NCI-H69 (cell line): ENCODE measurements around the gene MTA3.

ENCODE experiments used
- DNase-seq: peaks from one replicate; lab custom pipeline; 2025; lab: John Stamatoyannopoulos, UW

MTA3 gene

DNA sequence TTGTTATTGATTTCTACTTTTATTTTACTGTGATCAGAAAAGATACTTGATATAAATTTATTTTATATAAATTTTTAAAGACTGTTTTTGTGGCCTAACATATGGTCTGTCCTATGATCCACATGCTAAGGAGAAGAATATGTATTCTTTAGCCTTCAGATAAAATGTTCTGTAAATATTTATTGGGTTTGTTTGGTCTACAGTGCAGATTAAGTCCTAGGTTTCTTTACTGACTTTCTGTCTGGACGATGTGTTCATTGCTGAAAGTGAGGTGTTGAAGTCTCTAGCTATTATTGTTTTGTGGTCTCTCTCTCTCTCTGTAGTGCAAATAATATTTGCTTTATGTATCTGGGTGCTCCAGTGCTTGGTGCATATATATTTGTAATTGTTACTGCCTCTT, 165.4 kb downstream of the MTA3 start:
- DNase-seq = no peak

DNA sequence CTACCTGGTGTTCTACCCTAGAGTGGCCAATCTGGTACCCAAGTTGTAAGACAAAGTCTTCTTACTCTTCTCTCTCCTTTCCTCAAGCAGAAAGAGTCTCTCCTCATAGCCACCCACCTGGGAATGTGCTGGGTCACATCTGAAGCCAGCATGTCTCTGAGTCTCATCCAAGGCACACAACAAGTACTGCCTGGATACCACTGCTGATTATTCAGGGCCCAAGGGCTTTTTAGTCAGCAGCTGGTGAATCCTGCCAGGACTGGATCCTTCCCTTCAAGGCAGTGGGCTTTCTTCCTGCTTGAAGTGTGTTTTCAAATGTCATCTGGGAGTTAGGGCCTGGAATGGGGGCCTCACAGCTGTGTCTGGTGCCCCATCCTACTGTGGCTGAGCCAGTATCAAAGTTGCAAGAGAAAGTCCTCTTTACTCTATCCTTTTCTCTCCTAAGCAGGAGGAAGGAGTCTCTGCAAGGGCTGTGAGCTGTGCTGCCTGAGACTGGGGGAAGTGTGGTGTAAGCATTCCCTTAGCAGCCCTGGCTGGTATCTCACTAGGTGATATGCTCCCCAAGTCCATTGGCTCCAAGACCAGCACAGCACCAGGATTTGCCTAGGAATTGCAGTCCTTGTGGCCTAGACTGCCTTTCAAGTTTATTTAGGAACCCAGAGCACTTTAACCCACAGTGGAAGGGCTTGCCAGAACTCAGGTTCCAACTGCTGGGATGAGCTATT, 168.3 kb downstream of the MTA3 start:
- DNase-seq = no peak

DNA sequence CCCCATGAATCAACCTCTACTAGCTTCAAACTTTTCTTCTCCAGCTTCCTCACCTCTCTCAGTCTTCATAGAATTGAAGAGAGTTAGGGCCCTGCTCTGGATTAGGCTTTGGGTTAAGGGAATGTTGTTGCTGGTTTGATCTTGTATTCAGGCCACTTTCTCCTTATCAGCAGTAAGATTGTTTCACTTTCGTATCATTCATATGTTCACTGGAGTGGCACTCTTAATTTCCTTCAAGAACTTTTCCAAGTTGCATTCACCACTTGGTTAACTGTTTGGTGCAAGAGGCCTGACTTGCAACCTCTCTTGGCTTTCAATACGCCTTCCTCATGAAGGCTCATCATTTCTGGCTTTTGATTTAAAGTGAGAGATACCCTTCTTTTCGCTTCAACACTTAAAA, 172.7 kb downstream of the MTA3 start:
- DNase-seq = no peak

DNA sequence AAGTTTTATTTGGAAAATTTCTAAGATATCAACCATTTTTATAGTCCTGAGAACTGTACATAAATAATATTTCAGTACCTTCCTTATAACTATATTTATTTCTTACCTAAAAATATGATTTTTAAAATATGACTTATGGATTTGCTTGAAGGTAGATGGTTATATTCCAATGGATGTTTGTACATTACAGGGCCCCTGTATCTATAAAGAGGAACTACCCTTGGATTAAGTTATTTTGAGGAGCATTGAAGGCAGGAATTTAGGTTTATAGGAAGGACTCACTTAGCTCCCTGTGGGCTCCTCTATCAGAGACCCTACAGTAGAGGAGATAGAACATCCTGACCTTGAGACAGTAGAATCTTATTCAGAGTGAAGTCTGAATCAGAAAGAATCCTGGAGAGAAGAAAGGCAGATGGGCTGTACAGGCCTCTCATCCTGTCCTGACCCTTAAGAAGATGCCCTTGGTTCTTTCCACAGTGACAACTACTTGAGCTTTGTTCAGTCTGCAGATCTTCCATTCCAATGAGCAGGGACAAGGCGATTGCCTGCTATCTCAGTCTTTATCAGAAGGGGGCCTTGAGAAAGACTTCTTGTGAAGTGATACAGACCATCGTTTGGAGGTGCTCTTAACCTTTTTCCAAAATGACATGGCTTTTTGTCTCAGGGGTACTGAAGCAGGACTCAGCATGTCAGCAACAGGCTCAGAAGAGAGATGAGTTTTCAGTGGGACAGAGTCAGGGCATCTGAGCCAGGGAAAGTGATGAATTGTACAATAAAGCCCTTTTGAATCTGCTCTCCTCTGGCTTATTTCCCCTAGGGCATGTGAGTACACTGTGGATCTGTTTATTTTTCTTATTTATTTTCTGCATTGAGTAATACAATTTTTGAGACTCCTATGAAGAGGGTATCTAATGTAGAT, 174.6 kb downstream of the MTA3 start:
- DNase-seq = no peak

DNA sequence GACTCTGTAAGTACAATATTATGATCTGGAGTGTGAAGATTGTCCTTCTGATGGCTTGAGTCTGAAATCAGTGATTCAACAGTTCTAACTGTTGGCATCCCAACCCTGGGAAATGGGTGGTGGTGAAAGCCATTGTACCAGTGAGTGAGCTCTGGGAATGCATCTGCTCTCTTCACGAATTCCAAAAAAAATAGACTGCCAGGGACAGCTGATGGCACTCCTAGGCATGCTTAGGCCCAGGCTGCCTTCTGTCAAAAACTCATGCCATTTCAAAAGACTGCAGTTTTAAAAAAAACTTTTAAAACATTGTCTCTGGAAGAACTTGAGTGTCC, 175.2 kb downstream of the MTA3 start:
- no peak for DNase-seq

DNA sequence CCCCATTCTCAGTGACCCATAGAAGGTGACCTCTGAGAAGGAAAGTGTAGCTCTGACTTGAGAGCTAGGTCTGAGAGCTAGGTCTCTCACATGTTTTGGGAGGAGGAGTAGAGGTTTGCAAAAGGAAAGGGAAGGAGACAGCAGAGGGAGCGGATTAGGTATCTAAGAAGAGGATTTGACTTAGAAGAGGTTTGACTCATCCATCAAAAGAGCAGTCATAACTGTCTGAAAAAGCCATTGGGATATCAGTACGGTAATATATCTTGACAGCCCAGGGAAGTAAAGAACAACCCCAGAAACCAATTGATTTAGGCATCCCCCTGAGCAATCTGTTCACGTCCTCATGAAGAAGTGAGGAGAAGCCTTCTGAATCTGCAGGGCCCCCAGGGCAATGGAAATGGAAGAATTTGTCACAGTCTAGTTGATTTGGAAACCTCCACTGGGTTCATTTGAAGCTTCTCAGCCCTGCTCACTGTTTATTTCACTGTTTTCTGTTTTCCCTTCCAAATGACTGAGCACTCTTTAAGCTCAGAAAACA, 176.2 kb downstream of the MTA3 start:
- no peak for DNase-seq

DNA sequence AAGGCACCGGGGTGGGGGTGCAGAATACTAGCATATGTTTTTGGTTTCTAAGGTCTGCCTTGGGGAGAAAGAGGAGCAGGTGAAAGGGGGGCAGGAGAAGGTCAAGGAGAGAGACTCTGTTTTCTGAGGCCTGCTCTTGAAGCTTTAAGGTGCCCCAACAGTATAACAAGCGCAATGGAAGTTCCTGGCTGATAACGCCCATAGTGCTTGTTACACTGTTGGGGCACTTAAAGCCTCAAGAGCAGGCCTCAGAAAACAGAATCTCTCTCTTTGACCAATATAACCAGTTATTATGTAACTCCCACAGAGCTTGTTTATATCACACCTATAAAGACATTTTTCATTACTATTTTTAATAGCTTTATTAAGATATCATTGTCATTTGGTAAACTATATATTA, 179.0 kb downstream of the MTA3 start:
- DNase-seq = no peak

DNA sequence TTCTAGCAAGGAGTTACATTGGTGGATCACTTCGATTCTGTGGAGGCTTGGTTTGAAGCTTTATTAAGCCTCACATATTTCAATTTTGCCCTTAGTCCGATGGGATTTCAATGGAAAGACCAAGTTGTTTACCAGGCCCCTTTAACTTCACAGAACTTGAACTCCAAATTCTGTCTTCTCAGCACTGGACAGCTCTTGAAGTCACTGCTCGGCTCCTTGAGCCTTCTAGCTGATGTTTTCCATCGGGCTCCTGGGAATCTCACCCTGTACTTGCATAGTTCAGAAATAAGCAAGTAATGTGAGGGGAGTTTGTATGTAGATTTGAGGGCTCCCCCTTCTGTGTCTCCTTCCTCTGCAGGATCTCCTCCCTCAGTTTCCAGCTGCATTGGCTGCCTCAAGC, 180.4 kb downstream of the MTA3 start:
- no peak for DNase-seq

DNA sequence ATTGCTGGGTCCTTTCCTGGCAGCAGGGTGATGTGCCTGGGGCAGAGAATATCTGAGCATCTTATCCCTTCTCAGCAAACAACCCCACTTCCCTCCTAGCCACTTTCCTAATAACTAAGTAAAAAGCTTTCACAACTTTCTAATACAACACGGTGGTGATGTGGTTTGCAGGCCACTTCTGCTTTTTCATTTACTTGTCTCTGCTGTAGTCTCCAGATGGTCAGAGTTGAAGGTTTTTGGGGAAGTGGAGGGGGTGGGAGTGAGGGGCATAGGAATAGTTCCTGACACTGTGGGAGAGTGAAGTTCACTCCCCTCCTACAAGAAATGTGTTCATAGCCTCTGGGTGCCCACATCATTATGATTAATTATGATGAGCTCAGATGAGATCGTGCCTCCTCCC, 183.9 kb downstream of the MTA3 start:
- DNase-seq = no peak

DNA sequence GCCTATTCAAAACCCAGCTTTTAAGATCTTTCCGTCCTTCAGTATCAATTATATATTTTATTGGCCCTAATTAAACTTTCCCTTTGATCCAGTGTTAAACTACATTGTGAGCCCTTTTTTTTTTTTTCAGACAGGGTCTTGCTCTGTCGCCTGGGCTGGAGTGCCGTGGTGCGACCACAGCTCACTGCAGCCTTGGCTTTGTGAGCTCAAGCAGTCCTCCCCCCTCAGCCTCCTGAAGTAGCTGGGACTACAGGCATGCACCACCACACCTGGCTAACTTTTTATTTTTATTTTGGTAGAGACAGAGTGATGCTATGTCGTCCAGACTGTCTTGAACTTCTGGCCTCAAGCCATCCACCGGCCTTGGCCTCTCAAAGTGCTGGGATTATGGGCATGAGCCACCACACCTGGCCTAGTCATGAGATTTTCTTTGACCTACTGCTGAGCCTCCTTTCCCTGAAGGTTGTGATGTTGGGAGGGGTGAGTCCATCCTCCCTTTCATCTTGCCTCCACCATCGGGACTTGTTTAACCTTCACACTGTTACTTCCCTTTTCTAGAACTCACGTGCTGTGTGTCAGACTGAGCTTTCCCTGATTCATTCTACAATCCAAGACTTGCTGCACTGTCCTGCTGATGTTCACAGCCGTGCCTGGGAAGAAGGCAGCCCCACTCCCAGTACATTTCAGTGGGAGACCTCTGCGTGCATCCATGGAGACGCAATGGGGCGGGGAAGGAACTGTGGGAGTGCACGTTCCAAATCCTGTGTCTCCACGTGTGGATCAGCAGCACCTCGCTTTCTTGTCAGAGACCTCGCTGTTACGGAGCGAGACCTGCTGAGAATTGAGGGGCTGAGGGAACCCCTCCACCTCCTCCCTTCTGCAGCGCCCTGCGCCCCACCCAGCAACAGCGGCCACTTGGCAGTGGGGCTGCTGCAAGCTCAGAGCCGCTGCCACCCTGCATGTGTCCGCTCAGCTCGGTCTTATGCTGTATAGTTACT, 184.7 kb downstream of the MTA3 start:
- no peak for DNase-seq

DNA sequence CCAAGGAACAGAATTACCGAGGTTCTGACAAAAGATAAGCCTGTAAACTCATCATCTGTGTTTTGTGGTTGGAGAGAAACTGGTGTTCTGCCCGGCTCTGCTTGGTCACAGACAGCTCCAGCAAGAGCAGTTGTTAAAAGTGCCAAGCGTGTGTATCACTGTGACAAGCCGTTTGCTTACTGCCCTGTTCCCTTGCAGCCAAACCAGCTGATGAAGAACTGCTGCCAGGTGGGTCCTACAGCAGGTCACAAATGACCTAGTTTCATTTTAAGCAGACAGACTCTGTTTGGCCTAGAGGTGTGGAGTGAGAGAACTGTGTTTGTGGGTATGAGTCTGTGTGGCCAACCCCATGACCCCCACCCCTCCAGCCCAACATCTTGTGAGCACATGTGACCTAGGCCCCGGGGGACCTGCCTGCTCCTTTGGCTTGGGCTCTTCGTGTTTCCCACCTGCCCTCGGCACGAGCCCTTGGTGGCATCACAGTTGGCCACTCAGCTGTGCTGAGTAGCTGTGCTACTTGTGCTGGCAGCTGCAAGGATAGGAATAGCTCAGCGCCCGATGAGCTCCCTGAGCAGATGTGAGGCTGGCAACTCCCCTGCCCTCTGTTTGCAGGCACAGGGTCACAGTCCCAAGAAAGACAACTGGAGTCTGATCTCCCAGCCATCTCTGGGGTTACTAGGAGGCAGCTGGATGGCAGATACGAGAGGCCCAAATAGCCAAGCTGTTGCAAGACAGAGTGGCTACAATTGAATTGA, 185.8 kb downstream of the MTA3 start:
- DNase-seq = no peak

DNA sequence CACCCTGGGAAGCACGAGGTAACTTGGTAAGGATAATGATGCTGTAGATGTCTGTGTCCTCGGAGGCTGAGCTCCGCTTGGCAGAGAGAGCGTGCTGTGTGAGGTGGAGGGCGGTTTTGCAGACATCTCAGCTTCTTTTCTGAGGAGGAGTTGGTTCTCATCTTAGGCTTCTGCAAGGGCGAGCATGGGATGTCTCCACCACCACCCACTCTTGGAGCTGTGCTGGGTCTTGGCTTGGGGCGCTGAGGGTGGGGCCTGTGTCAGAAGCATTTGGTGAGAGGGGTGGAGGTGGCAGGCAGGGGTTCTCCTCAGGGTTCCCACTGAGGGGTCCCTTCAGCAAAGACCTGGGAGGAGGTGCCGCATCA, 186.3 kb downstream of the MTA3 start:
- no peak for DNase-seq

DNA sequence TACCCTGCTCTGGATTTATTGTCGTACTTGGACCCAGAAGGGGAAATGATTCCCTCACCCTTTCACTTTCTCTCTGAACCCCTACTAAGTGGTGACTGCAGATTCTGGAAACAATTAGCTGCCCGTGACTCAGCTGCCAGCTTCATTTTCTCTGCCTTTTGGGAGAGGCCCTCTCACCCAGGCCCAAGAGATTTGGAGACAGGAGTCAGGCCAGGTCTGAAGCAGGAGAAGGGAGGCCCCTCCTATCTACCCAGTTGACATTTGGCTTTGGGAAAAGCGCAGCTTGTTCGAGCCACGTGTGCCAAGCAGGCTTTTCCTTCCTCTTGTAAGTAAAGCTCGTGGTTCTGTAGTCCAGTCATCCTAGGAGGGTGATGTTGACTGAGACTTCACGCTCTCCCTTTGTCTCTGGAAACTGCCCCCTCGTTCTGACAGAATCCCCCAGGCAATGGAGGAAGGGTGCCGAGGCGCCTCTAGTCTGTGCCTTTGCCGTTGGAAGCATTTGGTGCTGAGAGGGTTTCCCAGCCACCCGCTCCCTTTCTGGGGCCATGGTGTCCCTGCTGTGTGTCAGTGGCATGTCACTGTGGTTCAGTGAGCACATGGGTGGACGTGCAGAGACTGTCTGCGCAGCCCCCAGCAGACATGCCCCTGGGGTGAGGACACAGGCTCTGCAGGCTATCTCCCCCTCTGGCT, 186.9 kb downstream of the MTA3 start:
- no peak for DNase-seq

DNA sequence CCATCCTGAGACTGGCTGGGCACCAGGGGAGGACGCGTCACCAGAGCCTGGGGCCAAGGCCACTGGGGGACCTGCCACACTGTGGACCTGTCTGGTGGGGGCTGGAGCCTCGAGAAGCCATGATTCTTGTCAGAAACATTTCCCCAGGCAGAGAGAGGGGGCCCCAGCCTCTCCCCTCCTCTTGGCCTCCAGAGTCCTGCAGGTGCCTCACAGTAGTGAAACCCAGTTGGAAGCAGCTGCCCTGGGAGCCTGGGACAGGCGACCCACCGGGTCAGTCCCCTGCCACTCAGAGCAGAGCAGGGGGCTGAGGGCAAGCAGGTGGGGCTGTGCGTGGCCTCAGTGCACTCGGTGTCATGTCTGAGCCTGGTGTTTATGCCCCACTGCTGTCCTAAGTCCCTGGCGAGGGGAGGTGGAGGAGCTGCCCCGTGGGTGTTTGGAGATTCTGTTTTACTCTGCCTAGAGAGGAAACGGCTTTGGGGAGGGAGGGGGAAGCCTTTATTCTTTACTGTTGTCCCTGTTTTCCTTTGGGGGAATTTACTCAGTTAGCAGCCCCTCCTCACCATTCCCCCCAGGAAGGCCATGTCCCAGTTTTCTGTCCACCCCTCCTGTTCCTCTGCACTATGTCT, 187.8 kb downstream of the MTA3 start:
- DNase-seq = no peak

DNA sequence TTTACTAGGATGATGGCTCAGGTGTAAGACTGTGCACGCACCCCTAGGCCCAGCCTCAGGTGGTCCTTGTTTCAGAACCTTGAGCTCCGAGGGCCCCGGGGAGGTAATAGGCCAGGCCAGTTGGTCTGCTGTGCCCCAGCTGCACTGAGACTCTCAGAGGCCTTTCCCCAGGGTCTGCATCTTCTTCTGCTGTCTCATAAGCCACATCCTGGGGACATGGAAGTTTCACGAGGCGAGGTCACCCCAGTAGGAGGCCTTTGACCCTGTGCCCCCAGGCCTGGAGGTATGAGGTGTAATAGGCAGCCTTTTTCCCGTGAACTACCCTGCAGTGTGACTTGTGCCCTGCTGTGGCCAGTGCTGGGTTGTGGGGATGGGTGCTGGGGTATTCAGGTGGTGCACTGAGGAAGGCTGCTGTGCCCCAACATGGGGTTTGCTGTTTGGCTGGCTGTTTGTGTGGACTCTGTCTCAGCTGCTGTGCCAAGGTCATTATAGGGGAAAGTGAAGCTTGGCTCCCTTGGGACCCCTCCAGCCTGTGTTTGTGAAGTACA, 188.6 kb downstream of the MTA3 start:
- DNase-seq = no peak

DNA sequence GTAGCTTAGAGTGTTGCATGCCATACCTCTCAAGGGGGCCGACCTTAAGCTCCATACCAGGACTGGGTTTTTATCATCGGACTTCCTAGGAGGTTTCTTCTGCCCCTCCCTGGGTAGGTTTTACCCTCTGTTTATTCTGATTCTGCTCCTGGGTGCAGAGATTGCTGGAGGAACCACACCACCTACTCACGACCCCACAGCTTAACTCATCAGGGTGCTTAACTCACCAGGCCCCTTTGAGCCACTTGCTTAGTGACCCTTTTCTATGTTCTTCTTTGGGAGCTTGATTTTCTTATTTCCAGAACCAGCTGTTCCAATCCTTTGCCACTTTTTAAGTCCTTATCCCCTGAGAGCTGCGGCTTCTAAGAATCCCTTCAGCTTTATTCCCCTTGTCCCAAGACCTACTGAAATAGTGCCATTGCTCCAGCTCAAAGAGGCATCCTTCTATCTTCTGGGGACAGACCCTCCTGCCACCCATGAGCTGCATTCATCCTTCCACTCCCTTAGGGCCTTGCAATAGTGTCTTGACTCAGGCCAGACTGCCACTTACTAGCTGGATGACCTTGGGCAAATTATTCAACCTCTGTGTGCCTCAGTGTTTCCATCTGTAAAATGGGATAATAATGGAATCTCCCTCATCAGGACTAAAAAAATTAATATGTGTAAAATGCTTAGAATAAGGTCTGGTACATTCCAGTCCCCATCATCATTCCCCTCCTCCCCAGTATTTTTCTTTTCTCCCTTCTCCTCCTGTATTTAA, 189.7 kb downstream of the MTA3 start:
- no peak for DNase-seq

DNA sequence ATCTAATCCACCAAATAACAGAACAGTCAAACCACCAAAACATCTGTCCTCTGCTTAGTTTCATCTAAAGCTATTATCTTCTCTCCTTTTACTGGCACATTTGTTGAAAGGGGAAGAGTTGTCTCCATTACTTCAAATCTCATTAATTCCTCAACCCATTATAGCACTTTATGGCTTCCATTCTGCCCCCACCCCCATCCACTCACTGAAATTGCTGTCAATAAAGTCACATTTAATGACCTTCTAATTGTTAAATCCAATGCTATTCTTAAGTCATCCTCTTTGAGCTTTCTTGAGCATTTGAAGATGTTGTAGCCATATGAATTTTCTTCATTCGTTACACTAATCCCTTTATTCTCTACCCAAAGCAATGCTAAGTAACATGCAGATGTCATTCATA, 190.3 kb downstream of the MTA3 start:
- DNase-seq = no peak

DNA sequence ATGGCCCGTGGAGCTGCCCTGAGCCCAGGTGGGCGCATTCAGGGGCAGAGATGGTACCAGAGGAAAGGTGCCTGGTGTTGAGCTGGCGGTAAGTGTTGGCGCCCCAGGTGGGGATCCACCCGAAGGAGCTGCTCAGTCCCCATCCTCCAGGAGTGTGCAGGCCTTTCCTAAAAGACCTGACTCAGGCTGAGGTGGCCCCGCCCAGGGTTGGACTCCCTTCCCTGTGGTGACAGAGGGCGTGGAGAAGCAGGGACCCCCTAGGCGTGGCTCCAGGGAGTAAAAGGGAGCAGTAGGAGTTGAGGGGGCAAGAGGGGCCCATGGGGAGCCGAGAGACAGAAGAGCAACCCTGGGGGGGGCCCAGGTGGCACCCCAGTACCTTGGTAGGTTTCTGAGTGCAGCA, 193.1 kb downstream of the MTA3 start:
- no peak for DNase-seq

DNA sequence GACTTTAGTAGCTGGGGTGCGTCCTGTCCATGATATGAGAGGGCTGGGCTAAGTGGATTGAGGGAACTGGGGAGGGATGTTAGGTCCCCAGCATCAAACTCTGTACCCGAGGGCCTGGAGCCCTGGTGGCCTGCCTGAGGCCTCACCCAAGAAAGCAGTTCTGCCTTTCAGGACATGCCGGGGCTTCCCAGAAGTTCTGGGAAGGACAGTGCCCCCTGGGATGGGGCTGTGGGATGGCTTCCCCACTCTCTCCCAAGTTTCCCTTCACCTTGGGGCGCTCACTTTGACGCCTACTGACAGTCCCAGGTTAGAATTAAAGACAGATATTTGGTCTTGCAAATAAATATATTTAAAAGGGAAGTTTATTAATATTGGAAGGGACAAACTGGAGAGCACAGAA, 193.7 kb downstream of the MTA3 start:
- no peak for DNase-seq
